ENCODE measurements around the gene TYROBP.

Gene TYROBP

DNA sequence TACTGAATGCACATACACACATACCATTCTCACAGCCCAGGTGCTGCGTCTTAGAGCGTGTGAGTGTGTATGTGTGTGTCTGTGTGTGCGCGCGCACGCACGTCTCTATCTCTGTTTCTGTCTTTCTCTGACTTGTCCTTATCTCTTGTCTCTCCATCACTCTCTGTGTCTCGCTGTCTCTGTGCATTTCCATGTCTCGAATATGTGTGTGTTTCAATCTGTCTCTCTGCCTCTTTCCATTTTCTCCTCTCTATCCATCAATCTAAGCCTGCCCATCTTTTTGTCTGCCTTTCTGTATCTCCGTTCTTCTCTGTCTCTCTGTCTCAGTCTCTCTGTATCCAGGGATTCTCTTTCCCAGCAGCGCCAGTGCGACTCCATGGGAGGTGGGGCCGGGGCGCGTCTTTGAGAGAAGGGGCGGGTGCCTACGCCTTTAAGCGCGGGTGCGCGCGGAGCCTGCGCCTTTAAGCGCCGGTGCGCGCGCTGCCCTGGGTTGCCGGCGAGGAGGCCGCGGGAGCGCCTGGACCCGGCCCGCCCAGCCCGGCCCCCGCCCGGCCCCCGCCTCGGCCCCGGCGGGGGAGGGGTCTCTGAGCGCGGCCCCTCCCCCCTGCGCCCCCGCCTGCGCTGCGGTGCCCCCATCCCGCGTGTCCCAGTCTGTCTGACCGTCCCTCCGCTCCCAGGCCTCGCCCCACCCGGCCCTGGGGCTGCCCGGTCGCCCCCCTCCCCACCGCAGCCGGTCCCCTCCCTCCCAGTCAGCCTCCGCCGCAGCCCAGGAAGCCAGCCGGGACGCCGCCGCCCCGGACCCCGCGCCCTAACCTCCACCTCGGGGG, 28.0 kb upstream of the TYROBP start, which contains the start of gene LRFN3:
Gene LRFN3, plus strand, starts transcription at position 464 of the 827 bp plus-strand sequence. CDS start 3,052 bp downstream, outside the sequence.
- Histone ChIP-seq H3K9me3 (ENCODE audit: severe bottlenecking) (no peaks in the 10 kb centered on the region), H3K36me3 (peaks cover 25% of the 10 kb centered on the region), H3K4me3 (ENCODE audit: low read depth, low read length) (peak within 1 kb of the TSS; percentile 53), H3K27ac (peak within 1 kb of the TSS; percentile 72), H3K27me3 (ENCODE audit: insufficient read depth, low read depth, severe bottlenecking) (no peaks in the 10 kb centered on the region)
- TF ChIP-seq, protein P1, sequence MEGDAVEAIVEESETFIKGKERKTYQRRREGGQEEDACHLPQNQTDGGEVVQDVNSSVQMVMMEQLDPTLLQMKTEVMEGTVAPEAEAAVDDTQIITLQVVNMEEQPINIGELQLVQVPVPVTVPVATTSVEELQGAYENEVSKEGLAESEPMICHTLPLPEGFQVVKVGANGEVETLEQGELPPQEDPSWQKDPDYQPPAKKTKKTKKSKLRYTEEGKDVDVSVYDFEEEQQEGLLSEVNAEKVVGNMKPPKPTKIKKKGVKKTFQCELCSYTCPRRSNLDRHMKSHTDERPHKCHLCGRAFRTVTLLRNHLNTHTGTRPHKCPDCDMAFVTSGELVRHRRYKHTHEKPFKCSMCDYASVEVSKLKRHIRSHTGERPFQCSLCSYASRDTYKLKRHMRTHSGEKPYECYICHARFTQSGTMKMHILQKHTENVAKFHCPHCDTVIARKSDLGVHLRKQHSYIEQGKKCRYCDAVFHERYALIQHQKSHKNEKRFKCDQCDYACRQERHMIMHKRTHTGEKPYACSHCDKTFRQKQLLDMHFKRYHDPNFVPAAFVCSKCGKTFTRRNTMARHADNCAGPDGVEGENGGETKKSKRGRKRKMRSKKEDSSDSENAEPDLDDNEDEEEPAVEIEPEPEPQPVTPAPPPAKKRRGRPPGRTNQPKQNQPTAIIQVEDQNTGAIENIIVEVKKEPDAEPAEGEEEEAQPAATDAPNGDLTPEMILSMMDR (IDR thresholded peaks at IDR 0.05; ENCODE audit: low read depth, low read length) = no peak
- DNase-seq = peak; percentile 89

DNA sequence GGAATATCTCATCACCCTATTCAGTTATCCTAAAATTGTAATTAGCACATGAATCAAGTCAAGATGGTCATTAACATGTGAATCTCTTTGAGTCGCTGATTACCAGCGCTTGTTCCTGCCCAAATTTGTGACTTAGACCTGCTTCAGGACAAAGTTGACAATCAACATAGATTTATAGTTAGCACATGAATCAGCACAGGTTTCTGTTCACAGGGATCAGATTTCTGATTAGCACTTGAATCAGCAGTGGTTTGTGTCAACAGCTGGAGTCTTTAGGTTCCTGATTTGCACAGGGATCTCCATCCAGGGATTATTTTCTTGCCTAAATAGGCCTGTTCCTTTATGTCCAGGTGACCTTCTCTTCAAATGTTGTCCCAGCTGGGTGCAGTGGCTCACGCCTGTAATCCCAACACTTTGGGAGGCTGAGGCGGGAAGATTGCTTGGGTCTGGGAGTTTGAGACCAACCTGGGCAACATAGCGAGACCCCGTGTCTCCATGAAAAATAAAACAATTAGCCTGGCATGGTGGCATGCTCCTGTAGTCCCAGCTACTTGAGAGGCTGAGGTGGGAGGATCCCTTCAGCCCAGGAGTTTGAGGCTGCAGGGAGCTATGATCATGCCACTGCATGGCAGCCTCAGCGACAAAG, 24.3 kb upstream of the TYROBP start:
- DNase-seq = no peak
- no peak overlapping the region for H3K27ac ChIP-seq
- H3K36me3 ChIP-seq = no peaks in the 10 kb centered on the region; the same call in 1 of the 2 replicates
- H3K27me3 ChIP-seq (ENCODE audit: insufficient read depth, low read depth, severe bottlenecking) = no peaks in the 10 kb centered on the region
- TF ChIP-seq, protein P1 (IDR thresholded peaks at IDR 0.05; ENCODE audit: low read depth, low read length) = no peak
- H3K4me3 ChIP-seq (ENCODE audit: low read depth, low read length) = no peak overlapping the region
- H3K9me3 ChIP-seq (ENCODE audit: severe bottlenecking) = no peaks in the 10 kb centered on the region

- TF ChIP-seq, protein P1 (IDR thresholded peaks at IDR 0.05; ENCODE audit: low read depth, low read length) = no peak
- Histone ChIP-seq H3K27me3 (ENCODE audit: insufficient read depth, low read depth, severe bottlenecking) (no peaks in the 10 kb centered on the region), H3K36me3 (no peaks in the 10 kb centered on the region), H3K9me3 (ENCODE audit: severe bottlenecking) (no peaks in the 10 kb centered on the region), H3K27ac (no peak overlapping the region), H3K4me3 (ENCODE audit: low read depth, low read length) (no peak overlapping the region)
- DNase-seq = no peak
Measured at GRCh38 chr19:35931874-35932202, 23.7 kb upstream of the TYROBP start.

DNA sequence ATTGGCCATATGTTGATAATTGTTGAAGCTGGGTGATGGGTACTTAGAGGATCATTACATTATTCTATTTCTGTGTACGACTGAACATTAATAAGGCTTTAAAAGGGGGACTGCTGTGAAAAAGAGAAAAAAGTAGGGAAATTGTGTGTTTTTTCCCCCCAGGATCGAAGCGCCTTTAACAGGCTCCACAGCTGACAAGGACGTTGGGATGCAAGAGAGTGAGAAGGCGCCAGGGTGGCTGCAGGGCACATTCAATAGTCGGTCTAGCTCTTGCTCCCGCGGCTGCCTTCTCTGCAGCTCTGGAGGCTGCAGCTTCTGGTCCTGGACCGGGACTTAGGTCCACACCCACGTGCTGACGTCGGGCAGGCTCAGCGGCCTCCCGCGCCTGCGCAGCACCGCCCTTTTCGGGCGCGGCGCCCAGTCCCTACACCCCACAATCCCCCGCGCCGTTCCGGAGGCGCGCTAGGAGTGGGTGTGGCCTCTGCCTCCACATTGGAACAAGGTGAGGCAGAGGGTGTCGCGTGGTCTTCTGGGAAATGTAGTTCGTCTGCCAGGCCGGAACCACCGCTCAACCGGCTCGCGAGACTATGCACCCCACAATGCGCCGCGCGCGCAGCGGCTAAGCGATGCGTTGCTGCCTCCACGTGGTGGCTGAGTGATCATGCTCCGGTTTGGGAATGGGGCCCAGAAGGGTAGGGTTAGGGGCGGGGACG, 23.2 kb upstream of the TYROBP start:
- peak; percentile 99 for DNase-seq
- TF ChIP-seq, protein P1 (IDR thresholded peaks at IDR 0.05; ENCODE audit: low read depth, low read length) = peak; percentile 93
- Histone ChIP-seq H3K27ac (peak overlapping the region; percentile 75), H3K4me3 (ENCODE audit: low read depth, low read length) (peak overlapping the region; percentile 37), H3K27me3 (ENCODE audit: insufficient read depth, low read depth, severe bottlenecking) (no peaks in the 10 kb centered on the region), H3K9me3 (ENCODE audit: severe bottlenecking) (no peaks in the 10 kb centered on the region), H3K36me3 (no peaks in the 10 kb centered on the region)

GRCh38 chr19:35929876-35930275, 21.8 kb upstream of the TYROBP start:
- H3K36me3 ChIP-seq = no peaks in the 10 kb centered on the region
- H3K4me3 ChIP-seq (ENCODE audit: low read depth, low read length) = no peak overlapping the region
- no peak overlapping the region for H3K27ac ChIP-seq
- TF ChIP-seq, protein P1 (IDR thresholded peaks at IDR 0.05; ENCODE audit: low read depth, low read length) = no peak
- no peaks in the 10 kb centered on the region for H3K27me3 ChIP-seq (ENCODE audit: insufficient read depth, low read depth, severe bottlenecking)
- no peak for DNase-seq
- H3K9me3 ChIP-seq (ENCODE audit: severe bottlenecking) = peaks cover 5% of the 10 kb centered on the region

Data from WERI-Rb-1 (cell line).